ENCODE data around the gene ABCG5. TPM values are rescaled to one million over a fixed set of nuclear protein-coding genes. Genes with fewer than 3 reads are reported as not detected.
A peak's percentile ranks its signal among the peaks of the same experiment; 100 is the strongest.

Gene ABCG5
- total RNA-seq, 1 experiment from 2014 or later, result not detected

DNA sequence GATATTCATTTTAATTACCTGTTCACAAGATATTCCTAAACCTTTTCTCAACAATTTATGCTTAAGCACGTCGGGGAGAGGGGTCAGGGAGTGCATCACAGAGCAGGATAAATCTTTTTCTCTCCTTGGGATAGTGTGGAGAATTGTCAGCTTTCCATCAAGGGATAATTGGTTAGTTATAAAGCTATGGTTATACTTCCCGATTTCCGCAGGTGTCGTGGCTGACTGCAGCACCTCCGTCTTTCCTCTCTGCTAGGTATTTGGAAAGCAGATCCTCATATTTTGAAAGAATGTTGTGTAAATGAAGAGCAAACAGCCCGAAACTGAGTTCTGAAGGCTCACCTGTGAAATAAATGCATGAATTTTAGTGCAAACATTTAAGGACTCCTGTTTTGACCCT is 64.0 kb downstream of the ABCG5 start (continued):
- TF ChIP-seq ZNF121 (CRISPR knock-in tag; IDR thresholded peaks at IDR 0.05) (no peak), ZNF317 (CRISPR knock-in tag; IDR thresholded peaks at IDR 0.05; ENCODE audit: borderline replicate concordance, low read depth) (no peak), ESRRA (CRISPR knock-in tag; IDR thresholded peaks at IDR 0.05; ENCODE audit: borderline replicate concordance) (no peak)
- TF ChIP-seq, protein P1, sequence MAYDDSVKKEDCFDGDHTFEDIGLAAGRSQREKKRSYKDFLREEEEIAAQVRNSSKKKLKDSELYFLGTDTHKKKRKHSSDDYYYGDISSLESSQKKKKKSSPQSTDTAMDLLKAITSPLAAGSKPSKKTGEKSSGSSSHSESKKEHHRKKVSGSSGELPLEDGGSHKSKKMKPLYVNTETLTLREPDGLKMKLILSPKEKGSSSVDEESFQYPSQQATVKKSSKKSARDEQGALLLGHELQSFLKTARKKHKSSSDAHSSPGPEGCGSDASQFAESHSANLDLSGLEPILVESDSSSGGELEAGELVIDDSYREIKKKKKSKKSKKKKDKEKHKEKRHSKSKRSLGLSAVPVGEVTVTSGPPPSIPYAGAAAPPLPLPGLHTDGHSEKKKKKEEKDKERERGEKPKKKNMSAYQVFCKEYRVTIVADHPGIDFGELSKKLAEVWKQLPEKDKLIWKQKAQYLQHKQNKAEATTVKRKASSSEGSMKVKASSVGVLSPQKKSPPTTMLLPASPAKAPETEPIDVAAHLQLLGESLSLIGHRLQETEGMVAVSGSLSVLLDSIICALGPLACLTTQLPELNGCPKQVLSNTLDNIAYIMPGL (CRISPR knock-in tag; IDR thresholded peaks at IDR 0.05), result no peak
- TF ChIP-seq, protein P2, sequence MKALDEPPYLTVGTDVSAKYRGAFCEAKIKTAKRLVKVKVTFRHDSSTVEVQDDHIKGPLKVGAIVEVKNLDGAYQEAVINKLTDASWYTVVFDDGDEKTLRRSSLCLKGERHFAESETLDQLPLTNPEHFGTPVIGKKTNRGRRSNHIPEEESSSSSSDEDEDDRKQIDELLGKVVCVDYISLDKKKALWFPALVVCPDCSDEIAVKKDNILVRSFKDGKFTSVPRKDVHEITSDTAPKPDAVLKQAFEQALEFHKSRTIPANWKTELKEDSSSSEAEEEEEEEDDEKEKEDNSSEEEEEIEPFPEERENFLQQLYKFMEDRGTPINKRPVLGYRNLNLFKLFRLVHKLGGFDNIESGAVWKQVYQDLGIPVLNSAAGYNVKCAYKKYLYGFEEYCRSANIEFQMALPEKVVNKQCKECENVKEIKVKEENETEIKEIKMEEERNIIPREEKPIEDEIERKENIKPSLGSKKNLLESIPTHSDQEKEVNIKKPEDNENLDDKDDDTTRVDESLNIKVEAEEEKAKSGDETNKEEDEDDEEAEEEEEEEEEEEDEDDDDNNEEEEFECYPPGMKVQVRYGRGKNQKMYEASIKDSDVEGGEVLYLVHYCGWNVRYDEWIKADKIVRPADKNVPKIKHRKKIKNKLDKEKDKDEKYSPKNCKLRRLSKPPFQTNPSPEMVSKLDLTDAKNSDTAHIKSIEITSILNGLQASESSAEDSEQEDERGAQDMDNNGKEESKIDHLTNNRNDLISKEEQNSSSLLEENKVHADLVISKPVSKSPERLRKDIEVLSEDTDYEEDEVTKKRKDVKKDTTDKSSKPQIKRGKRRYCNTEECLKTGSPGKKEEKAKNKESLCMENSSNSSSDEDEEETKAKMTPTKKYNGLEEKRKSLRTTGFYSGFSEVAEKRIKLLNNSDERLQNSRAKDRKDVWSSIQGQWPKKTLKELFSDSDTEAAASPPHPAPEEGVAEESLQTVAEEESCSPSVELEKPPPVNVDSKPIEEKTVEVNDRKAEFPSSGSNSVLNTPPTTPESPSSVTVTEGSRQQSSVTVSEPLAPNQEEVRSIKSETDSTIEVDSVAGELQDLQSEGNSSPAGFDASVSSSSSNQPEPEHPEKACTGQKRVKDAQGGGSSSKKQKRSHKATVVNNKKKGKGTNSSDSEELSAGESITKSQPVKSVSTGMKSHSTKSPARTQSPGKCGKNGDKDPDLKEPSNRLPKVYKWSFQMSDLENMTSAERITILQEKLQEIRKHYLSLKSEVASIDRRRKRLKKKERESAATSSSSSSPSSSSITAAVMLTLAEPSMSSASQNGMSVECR (CRISPR knock-in tag; IDR thresholded peaks at IDR 0.05; ENCODE audit: borderline replicate concordance), result no peak

DNA sequence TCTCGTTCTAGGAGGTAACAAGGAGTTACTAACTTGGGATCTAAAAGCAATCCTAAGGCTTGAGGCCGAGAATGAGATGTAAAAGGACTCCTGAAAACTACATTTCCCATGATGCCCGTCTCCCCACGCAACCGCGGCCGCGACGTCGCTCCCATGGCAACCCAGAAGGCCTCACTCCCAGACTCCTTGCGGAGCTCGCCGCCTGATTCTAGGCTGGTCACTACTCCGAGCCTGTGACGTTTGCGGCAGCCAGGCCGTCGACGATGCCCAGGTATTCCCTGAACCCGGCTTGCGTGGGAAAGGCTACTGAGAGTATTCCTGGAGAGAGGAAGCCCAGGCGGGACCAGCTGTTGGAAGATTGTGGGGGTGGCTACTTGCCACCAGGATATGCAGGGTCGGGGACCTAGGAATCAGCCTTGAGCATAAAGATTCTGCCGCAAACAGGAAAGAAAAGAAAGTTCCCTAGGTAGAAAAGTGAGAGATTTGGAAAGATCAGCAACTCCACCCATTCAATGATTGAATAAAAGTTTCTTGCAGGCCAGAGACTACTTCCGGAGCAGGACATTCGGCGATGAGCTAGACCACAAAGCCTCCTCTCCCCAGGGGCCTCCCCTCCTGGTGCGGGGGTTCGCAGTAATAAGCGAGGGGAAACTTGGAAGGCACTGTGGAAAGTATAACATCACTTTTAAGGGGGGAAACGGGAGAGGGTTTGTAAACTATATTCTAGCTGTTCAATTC is 64.6 kb downstream of the ABCG5 start, which contains the start of gene DYNC2LI1:
Gene DYNC2LI1 (plus strand): TSS at position 164 of the 738 bp plus-strand sequence. CDS start 100 bp downstream, at position 264.
- Mint-ChIP-seq H3K36me3 (no peaks in the 10 kb centered on the region), H3K4me3 (peak within 1 kb of the TSS; percentile 82), H3K4me1 (peaks cover 8% of the 10 kb centered on the region), H3K27me3 (ENCODE audit: low read depth) (no peaks in the 10 kb centered on the region), H3K27ac (peak within 1 kb of the TSS; percentile 98), H3K9me3 (no peaks in the 10 kb centered on the region)
- ChIA-PET POLR2A (no interaction called here), CTCF (interaction anchor here (0.9 to 1.7 kb wide), 4 partner anchors 24 to 169 kb away, joined by 3 to 5 read pairs (median 4); partner anchors contain the start of gene PLEKHH2)
- DNase-seq (ENCODE audit: low spot score) (peak; percentile 92), ATAC-seq (peak; percentile 99)
- TF ChIP-seq FOXP1 (CRISPR knock-in tag; IDR thresholded peaks at IDR 0.05; ENCODE audit: borderline replicate concordance) (no peak), NR1H2 (CRISPR knock-in tag; IDR thresholded peaks at IDR 0.05) (no peak), RELA (CRISPR knock-in tag; IDR thresholded peaks at IDR 0.05; ENCODE audit: borderline replicate concordance) (no peak), SOX15 (CRISPR knock-in tag; IDR thresholded peaks at IDR 0.05) (no peak), MYBL2 (CRISPR knock-in tag; IDR thresholded peaks at IDR 0.05) (no peak), ZNF317 (CRISPR knock-in tag; IDR thresholded peaks at IDR 0.05; ENCODE audit: borderline replicate concordance, low read depth) (no peak), GABPB1 (CRISPR knock-in tag; IDR thresholded peaks at IDR 0.05) (peak; percentile 95), JAZF1 (CRISPR knock-in tag; IDR thresholded peaks at IDR 0.05) (no peak), FOXJ3 (CRISPR knock-in tag; IDR thresholded peaks at IDR 0.05; ENCODE audit: borderline replicate concordance) (no peak), CBFB (CRISPR knock-in tag; IDR thresholded peaks at IDR 0.05; ENCODE audit: low read depth) (no peak)
- TF ChIP-seq, protein P3, sequence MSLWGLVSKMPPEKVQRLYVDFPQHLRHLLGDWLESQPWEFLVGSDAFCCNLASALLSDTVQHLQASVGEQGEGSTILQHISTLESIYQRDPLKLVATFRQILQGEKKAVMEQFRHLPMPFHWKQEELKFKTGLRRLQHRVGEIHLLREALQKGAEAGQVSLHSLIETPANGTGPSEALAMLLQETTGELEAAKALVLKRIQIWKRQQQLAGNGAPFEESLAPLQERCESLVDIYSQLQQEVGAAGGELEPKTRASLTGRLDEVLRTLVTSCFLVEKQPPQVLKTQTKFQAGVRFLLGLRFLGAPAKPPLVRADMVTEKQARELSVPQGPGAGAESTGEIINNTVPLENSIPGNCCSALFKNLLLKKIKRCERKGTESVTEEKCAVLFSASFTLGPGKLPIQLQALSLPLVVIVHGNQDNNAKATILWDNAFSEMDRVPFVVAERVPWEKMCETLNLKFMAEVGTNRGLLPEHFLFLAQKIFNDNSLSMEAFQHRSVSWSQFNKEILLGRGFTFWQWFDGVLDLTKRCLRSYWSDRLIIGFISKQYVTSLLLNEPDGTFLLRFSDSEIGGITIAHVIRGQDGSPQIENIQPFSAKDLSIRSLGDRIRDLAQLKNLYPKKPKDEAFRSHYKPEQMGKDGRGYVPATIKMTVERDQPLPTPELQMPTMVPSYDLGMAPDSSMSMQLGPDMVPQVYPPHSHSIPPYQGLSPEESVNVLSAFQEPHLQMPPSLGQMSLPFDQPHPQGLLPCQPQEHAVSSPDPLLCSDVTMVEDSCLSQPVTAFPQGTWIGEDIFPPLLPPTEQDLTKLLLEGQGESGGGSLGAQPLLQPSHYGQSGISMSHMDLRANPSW (CRISPR knock-in tag; conservative IDR thresholded peaks at IDR 0.05; ENCODE audit: low read depth), result no peak
- TF ChIP-seq, protein P2 (CRISPR knock-in tag; IDR thresholded peaks at IDR 0.05; ENCODE audit: borderline replicate concordance), result 0 out of 2 replicates have a peak, but pooled peaks have one; percentile 71
- TF ChIP-seq, protein P4, sequence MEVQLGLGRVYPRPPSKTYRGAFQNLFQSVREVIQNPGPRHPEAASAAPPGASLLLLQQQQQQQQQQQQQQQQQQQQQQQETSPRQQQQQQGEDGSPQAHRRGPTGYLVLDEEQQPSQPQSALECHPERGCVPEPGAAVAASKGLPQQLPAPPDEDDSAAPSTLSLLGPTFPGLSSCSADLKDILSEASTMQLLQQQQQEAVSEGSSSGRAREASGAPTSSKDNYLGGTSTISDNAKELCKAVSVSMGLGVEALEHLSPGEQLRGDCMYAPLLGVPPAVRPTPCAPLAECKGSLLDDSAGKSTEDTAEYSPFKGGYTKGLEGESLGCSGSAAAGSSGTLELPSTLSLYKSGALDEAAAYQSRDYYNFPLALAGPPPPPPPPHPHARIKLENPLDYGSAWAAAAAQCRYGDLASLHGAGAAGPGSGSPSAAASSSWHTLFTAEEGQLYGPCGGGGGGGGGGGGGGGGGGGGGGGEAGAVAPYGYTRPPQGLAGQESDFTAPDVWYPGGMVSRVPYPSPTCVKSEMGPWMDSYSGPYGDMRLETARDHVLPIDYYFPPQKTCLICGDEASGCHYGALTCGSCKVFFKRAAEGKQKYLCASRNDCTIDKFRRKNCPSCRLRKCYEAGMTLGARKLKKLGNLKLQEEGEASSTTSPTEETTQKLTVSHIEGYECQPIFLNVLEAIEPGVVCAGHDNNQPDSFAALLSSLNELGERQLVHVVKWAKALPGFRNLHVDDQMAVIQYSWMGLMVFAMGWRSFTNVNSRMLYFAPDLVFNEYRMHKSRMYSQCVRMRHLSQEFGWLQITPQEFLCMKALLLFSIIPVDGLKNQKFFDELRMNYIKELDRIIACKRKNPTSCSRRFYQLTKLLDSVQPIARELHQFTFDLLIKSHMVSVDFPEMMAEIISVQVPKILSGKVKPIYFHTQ (CRISPR knock-in tag; IDR thresholded peaks at IDR 0.05), result no peak
- TF ChIP-seq, protein P5, sequence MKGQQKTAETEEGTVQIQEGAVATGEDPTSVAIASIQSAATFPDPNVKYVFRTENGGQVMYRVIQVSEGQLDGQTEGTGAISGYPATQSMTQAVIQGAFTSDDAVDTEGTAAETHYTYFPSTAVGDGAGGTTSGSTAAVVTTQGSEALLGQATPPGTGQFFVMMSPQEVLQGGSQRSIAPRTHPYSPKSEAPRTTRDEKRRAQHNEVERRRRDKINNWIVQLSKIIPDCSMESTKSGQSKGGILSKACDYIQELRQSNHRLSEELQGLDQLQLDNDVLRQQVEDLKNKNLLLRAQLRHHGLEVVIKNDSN (CRISPR knock-in tag; IDR thresholded peaks at IDR 0.05), result no peak
